Stromal cell of bone marrow (primary cell): ENCODE results near the gene EHMT2.
"Not testable (repeated sequence)": the region's sequence is repeated elsewhere in the genome, so short reads cannot be mapped to it uniquely, and the experiment has no call there.

Experiments
- DNase-seq: peaks from one replicate; pipeline ENCODE4 v3.0.0-alpha.2; 2012; ENCODE audit warnings: low read depth

Gene EHMT2

GRCh38 chr6:31915351-31915750, 17.9 kb upstream of the EHMT2 start:
- no peak for DNase-seq

GRCh38 chr6:31911826-31912585, 14.5 kb upstream of the EHMT2 start:
- no peak for DNase-seq

- DNase-seq: not testable (repeated sequence)
Observed at GRCh38 chr6:31909298-31909697, 11.8 kb upstream of the EHMT2 start.

GRCh38 chr6:31908791-31909190, 11.3 kb upstream of the EHMT2 start:
- peak; percentile 26 for DNase-seq

GRCh38 chr6:31908255-31908654, 10.8 kb upstream of the EHMT2 start:
- DNase-seq: not testable (repeated sequence)

- peak; percentile 71 for DNase-seq
Observed at GRCh38 chr6:31907158-31907813, 9.8 kb upstream of the EHMT2 start.

- DNase-seq: not testable (repeated sequence)
Observed at GRCh38 chr6:31906727-31907126, 9.2 kb upstream of the EHMT2 start.

GRCh38 chr6:31906122-31906521, 8.6 kb upstream of the EHMT2 start:
- DNase-seq: no peak

GRCh38 chr6:31905041-31905440, 7.5 kb upstream of the EHMT2 start:
- DNase-seq: no peak

- DNase-seq: no peak
Observed at GRCh38 chr6:31903957-31904356, 6.5 kb upstream of the EHMT2 start.

GRCh38 chr6:31901953-31902643, 4.6 kb upstream of the EHMT2 start, which contains the start of gene ZBTB12:
Gene ZBTB12, minus strand, starts transcription at chr6:31902086. Its CDS starts 781 bp downstream, at chr6:31901305.
- DNase-seq: peak; percentile 94

- peak; percentile 25 for DNase-seq
Observed at GRCh38 chr6:31901415-31901952, 4.0 kb upstream of the EHMT2 start.

- DNase-seq: no peak
Observed at GRCh38 chr6:31900917-31901414, 3.5 kb upstream of the EHMT2 start.

GRCh38 chr6:31899882-31900722, 2.6 kb upstream of the EHMT2 start:
- DNase-seq: no peak

GRCh38 chr6:31899215-31899614, 1.7 kb upstream of the EHMT2 start:
- DNase-seq: no peak

- no peak for DNase-seq
Observed at GRCh38 chr6:31898383-31899011, 999 bp upstream of the EHMT2 start.

- DNase-seq: no peak
Observed at GRCh38 chr6:31896856-31897611, 464 bp downstream of the EHMT2 start.

- no peak for DNase-seq
Observed at GRCh38 chr6:31896493-31896855, 1.0 kb downstream of the EHMT2 start.

- DNase-seq: no peak
Observed at GRCh38 chr6:31892821-31893220, 4.7 kb downstream of the EHMT2 start.

- no peak for DNase-seq
Observed at GRCh38 chr6:31889331-31889972, 8.0 kb downstream of the EHMT2 start.
